SK-N-SH (cell line): ENCODE results near the gene BIRC5. TPM values are rescaled to one million over a fixed set of nuclear protein-coding genes. Genes with fewer than 3 reads are reported as not detected.

Source experiments
- CTCF ChIA-PET: fragments of 300-600, 350-600 bp; formaldehyde crosslinking; extraction: SDS; loops from one replicate; lab custom pipeline; 2021; lab: Yijun Ruan, JAX
- POLR2A ChIA-PET: fragments of 350-600 bp; sonication (Branson Sonifier 250); formaldehyde crosslinking; extraction: SDS; loops from one replicate; lab custom pipeline; 2020; ENCODE audit warnings: antibody characterized with exemption, inconsistent platforms; lab: Yijun Ruan, JAX
- DNase-seq: peaks from one replicate; pipeline ENCODE4 v3.0.0; 2012
- H2AFZ ChIP-seq: fragments of 200-600 bp; sonication (generic); 2 replicates; pipeline ENCODE4 v1.8.1; 2016; ENCODE audit warnings: antibody characterized with exemption, mild to moderate bottlenecking, low read depth
- H3F3A ChIP-seq: fragments of 200-600 bp; sonication (generic); replicated peaks from 2 replicates; pipeline ENCODE3; 2016; ENCODE audit warnings: antibody characterized with exemption, mild to moderate bottlenecking; ENCODE audit not compliant: insufficient read depth
- H3K27ac ChIP-seq, 2 experiments: fragments of 200-500 bp in 1 of 2; fragments of 200-600 bp in 1 of 2; sonication (Bioruptor generic) in 1 of 2; sonication (generic), shearing (Covaris generic) in 1 of 2; 2 replicates each; pipeline versions ENCODE4 v1.5.1 to v1.6.1; 2014 to 2016; ENCODE audit warnings: low read depth in 2 of 2, inconsistent platforms in 1 of 2, low read length in 1 of 2, mild to moderate bottlenecking in 1 of 2, mixed read lengths in 1 of 2
- H3K27me3 ChIP-seq: fragments of 200-600 bp; sonication (generic), shearing (Covaris generic); 2 replicates; pipeline ENCODE4 v1.6.1; 2016; ENCODE audit warnings: mixed run types; ENCODE audit not compliant: insufficient read depth
- H3K36me3 ChIP-seq, 2 experiments: fragments of 200-500 bp in 1 of 2; fragments of 200-600 bp in 1 of 2; sonication (Bioruptor generic) in 1 of 2; sonication (generic) in 1 of 2; replicated peaks in 1 of 2; 2 replicates each; pipeline versions ENCODE3 to v1.5.1; 2014 to 2016; ENCODE audit warnings: low read length in 1 of 2, mild to moderate bottlenecking in 1 of 2; ENCODE audit not compliant: insufficient read depth in 2 of 2, control insufficient read depth in 1 of 2
- H3K4me1 ChIP-seq, 2 experiments: fragments of 200-500 bp in 1 of 2; fragments of 200-600 bp in 1 of 2; sonication (Bioruptor generic) in 1 of 2; sonication (generic), shearing (Covaris generic) in 1 of 2; 2 replicates each; pipeline versions ENCODE4 v1.5.1 to v1.6.1; 2014 to 2016; ENCODE audit warnings: low read depth in 1 of 2, low read length in 1 of 2, mixed run types in 1 of 2; ENCODE audit not compliant: insufficient read depth in 2 of 2, control insufficient read depth in 1 of 2
- H3K4me2 ChIP-seq: fragments of 200-600 bp; sonication (generic), shearing (Covaris generic); 2 replicates; pipeline ENCODE4 v1.6.1; 2017; ENCODE audit warnings: mixed run types
- H3K4me3 ChIP-seq, 2 experiments: fragments of 200-500 bp in 1 of 2; fragments of 200-600 bp in 1 of 2; sonication (Bioruptor generic) in 1 of 2; sonication (generic), shearing (Covaris generic) in 1 of 2; 2 replicates each; pipeline versions ENCODE4 v1.5.1 to v1.8.1; 2014 to 2016; ENCODE audit warnings: low read depth in 2 of 2, inconsistent platforms in 1 of 2, low read length in 1 of 2, mild to moderate bottlenecking in 1 of 2, mixed read lengths in 1 of 2, moderate library complexity in 1 of 2
- H3K79me2 ChIP-seq: fragments of 200-600 bp; sonication (generic); 2 replicates; pipeline ENCODE4 v1.8.1; 2017; ENCODE audit warnings: mild to moderate bottlenecking; ENCODE audit not compliant: insufficient read depth
- H3K9ac ChIP-seq: fragments of 200-600 bp; sonication (generic); 2 replicates; pipeline ENCODE4 v1.6.1; 2017; ENCODE audit warnings: mixed run types
- H3K9me2 ChIP-seq: fragments of 200-600 bp; sonication (generic); 2 replicates; pipeline ENCODE4 v1.6.1; 2017; ENCODE audit warnings: mixed run types
- H3K9me3 ChIP-seq: fragments of 200-600 bp; sonication (generic); 2 replicates; pipeline ENCODE4 v1.6.1; 2017; ENCODE audit warnings: mixed run types, mild to moderate bottlenecking, moderate library complexity
- H4K20me1 ChIP-seq: fragments of 200-600 bp; sonication (generic); 2 replicates; pipeline ENCODE4 v1.6.1; 2017; ENCODE audit warnings: mild to moderate bottlenecking, mixed run types; ENCODE audit not compliant: insufficient read depth
- CHD2 ChIP-seq: fragments of 150-350 bp; IDR thresholded peaks from 2 replicates; pipeline ENCODE4 v1.6.1; 2018; ENCODE audit warnings: low read length; ENCODE audit not compliant: partially characterized antibody
- EP300 ChIP-seq, 2 experiments: IDR thresholded peaks; 2 replicates each; pipeline versions ENCODE4 v1.4.0 to v1.6.1; 2012; ENCODE audit warnings: borderline replicate concordance in 1 of 2, low read depth in 1 of 2, low read length in 1 of 2
- EZH2phosphoT487 ChIP-seq: fragments of 200-600 bp; sonication (generic); IDR thresholded peaks from 2 replicates; pipeline ENCODE4 v1.6.1; 2017; ENCODE audit warnings: low read depth, mixed run types, mild to moderate bottlenecking, antibody characterized with exemption, moderate library complexity, borderline replicate concordance
- FOXJ3 ChIP-seq: sonication (generic); formaldehyde crosslinking; IDR thresholded peaks from 2 replicates; pipeline ENCODE4 v1.5.1; 2020; ENCODE audit warnings: mild to moderate bottlenecking, missing genetic modification reagents
- POLR2AphosphoS5 ChIP-seq: IDR thresholded peaks from 2 replicates; pipeline ENCODE4 v1.6.1; 2012; ENCODE audit warnings: low read depth, low read length
- RFX5 ChIP-seq: IDR thresholded peaks from 2 replicates; pipeline ENCODE4 v1.6.1; 2012; ENCODE audit warnings: mild to moderate bottlenecking, improper control_type of control experiment, low read length
- SIN3A ChIP-seq: IDR thresholded peaks from 2 replicates; pipeline ENCODE4 v1.6.1; 2012; ENCODE audit warnings: low read depth, mild to moderate bottlenecking, low read length, moderate library complexity, borderline replicate concordance
- WGBS: methylation state at CpG from one replicate; pipeline ENCODE4 v1.1.6; 2017; ENCODE audit warnings: low lambda C conversion rate; 5-methylcytosine and 5-hydroxymethylcytosine counted together
- polyA plus RNA-seq, 3 experiments: library from polyadenylated mRNA; depleted of rRNA; stranded (reverse); fragments of >200 nt; gene quantifications; 2 replicates each; pipeline ENCODE4 v1.2.3, GENCODE V29; 2012
- TF ChIP-seq, protein P1 (sequence below): IDR thresholded peaks from 2 replicates; pipeline ENCODE4 v1.6.1; 2012; ENCODE audit warnings: mild to moderate bottlenecking, low read depth, low read length, moderate library complexity

The BIRC5 gene
- polyA plus RNA-seq, 1 of the 3 experiments (the other 2 are of a cell fraction): 31.4 TPM

DNA sequence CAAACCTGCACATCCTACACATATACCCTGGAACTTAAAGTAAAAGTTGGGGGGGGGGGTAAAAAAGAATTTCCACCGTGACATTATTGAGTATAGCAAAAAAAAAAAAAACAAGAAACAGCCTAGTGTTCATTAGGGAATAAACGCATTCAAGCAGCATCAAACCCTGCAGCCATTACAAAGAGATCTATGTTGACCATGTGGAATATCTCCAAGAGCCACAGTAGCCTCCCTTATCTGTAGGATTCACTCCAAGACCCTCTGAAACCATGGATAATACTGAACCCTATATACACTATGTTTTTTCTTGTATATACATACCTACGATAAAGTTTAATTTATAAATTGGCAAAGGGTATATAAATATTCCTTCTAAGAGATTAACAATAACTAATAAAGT lies 5.6 kb upstream of the BIRC5 start (continued):
- TF ChIP-seq, protein P1, sequence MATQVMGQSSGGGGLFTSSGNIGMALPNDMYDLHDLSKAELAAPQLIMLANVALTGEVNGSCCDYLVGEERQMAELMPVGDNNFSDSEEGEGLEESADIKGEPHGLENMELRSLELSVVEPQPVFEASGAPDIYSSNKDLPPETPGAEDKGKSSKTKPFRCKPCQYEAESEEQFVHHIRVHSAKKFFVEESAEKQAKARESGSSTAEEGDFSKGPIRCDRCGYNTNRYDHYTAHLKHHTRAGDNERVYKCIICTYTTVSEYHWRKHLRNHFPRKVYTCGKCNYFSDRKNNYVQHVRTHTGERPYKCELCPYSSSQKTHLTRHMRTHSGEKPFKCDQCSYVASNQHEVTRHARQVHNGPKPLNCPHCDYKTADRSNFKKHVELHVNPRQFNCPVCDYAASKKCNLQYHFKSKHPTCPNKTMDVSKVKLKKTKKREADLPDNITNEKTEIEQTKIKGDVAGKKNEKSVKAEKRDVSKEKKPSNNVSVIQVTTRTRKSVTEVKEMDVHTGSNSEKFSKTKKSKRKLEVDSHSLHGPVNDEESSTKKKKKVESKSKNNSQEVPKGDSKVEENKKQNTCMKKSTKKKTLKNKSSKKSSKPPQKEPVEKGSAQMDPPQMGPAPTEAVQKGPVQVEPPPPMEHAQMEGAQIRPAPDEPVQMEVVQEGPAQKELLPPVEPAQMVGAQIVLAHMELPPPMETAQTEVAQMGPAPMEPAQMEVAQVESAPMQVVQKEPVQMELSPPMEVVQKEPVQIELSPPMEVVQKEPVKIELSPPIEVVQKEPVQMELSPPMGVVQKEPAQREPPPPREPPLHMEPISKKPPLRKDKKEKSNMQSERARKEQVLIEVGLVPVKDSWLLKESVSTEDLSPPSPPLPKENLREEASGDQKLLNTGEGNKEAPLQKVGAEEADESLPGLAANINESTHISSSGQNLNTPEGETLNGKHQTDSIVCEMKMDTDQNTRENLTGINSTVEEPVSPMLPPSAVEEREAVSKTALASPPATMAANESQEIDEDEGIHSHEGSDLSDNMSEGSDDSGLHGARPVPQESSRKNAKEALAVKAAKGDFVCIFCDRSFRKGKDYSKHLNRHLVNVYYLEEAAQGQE: no peak
- no peak for TF ChIP-seq CHD2
- TF ChIP-seq SIN3A: no peak
- TF ChIP-seq EZH2phosphoT487: no peak
- TF ChIP-seq RFX5: no peak
- TF ChIP-seq EP300 (IDR thresholded peaks at IDR 0.05; ENCODE audit: borderline replicate concordance in 1 of 2, low read depth in 1 of 2, low read length in 1 of 2): no peak

DNA sequence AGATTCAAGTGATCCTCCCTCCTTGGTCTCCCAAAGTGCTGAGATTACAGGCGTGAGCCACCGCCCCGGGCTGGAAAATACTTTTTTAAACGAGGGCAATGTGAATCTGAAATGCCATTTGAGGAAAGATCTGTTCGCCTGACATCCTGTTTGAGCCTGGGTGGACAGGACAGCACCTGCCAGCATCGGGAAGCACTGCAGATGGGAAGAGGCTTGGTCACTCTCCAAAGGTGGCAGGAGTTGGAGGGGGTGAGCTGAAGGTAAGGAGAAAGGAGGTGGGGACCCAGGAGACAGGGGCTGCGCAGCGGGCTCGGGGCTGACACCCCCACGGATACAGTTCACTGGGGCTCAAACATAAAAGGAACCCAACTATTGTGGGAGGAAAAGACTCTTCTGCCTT lies 3.9 kb upstream of the BIRC5 start:
- Histone ChIP-seq H3F3A (no peaks in the 10 kb centered on the region), H3K27me3 (no peaks in the 10 kb centered on the region), H3K4me1 (peaks cover under 1 to 10% of the 10 kb centered on the region in 2 experiments; a peak in 2 of 4 replicates), H4K20me1 (no peaks in the 10 kb centered on the region), H3K79me2 (peaks cover 11% of the 10 kb centered on the region), H3K4me2 (no peak overlapping the region), H3K9me3 (no peaks in the 10 kb centered on the region), H3K27ac (no peak overlapping the region), H3K36me3 (no peaks in the 10 kb centered on the region), H2AFZ (no peak overlapping the region), H3K9ac (no peak overlapping the region), H3K9me2 (no peaks in the 10 kb centered on the region), H3K4me3 (no peak overlapping the region)
- TF ChIP-seq, protein P1: no peak
- no peak for TF ChIP-seq FOXJ3 (CRISPR knock-in tag)
- TF ChIP-seq RFX5: no peak
- TF ChIP-seq EZH2phosphoT487: no peak
- TF ChIP-seq POLR2AphosphoS5: no peak
- ChIA-PET POLR2A (interaction anchor here (0.7 kb wide), 1 partner anchor 33 kb away, joined by 3 read pairs; no protein-coding TSS in a partner anchor), CTCF (interaction anchor here (4.4 kb wide), 1 partner anchor 40 kb away, joined by 18 read pairs; no protein-coding TSS in a partner anchor)
- WGBS: 76% methylated on average over 10 of the region's 10 CpGs
- no peak for DNase-seq
